Measurements from ENCODE around the gene ASXL2.

- TF ChIP-seq CTCF (conservative IDR thresholded peaks at IDR 0.05; ENCODE audit: low read depth, low read length), result no peak
- no peak for TF ChIP-seq EZH2 (IDR thresholded peaks at IDR 0.05; ENCODE audit: borderline replicate concordance, low read depth, low read length, poor library complexity, severe bottlenecking)
Measured at GRCh38 chr2:25881764-25882163, 3.5 kb upstream of the ASXL2 start.
